ENCODE measurements around the gene PRKCE.
A peak's percentile ranks its signal among the peaks of the same experiment; 100 is the strongest.
"Not testable (repeated sequence)": the region's sequence is repeated elsewhere in the genome, so short reads cannot be mapped to it uniquely, and the experiment has no call there.

The PRKCE gene

DNA sequence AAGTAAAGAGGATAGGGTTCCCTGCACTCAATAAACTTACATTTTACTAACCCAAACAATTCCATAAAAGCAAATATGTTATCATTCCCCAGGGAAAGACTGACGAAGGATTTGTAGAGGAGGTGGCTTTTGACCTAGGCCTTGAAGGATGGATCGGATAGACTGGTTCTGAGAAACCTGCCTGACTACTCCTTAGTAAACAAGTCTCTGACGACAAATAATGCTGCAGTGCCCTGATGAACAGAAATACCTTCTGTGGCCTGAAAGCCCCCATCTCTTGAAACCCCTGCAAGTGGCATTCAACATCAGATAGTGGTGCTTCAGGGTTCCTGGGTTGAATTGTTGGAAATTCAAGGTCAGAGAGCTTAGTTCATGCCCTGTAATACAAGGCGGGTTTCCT is 19.2 kb downstream of the PRKCE start:
- DNase-seq = no peak

DNA sequence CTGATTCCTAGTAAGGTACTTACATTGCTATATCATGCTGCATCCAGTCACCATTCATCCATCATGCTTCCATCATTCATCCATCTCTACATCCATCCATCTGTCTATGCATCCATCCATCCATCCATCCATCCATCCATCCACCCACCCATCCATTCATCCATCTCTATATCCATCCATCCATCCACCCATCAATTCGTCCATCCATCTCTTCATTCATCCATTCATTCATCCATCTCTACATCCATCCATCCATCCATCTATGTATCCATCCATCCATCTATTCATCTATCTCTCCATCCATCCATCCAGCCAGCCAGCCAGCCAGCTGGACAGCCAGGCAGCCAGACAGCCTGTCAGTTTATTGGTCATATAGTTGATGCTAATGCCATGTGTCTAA is 20.7 kb downstream of the PRKCE start:
- DNase-seq = no peak

DNA sequence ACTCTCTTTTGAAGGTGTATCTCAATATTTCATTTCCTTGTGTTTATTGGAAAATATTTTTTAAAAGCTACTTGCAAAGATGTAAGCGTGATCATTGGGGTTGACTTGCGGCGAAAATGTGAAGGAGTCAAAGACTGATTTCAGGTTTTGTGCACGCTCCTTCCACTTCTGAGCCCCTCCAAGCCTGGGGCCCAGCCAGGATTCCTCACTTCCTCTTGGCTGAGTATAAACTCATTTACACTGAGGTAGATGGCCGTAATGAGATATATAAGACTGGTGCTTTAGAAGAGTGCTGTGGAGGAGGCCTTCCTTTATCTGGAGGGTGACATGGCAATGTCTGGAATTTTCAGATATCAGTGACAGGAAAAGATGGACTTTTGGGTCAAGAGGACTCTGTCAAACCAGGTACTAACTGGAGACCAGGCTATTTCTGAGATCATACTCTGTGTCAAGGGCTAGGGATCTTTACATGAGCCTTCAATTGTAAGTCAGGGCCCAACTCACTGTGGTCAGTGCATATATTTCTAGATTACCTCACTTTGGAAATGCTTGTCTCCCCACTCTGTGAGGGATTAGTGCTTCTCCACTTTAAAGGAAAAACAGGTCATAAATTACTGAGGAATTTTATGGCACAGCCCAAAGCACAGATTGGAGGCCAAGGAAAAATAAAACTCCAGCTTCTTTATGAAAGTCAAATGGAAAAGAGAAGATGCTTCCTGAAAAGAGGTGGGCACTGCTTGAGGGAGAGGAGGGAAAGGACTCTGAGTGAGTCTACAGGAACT is 22.8 kb downstream of the PRKCE start:
- no peak for DNase-seq

DNA sequence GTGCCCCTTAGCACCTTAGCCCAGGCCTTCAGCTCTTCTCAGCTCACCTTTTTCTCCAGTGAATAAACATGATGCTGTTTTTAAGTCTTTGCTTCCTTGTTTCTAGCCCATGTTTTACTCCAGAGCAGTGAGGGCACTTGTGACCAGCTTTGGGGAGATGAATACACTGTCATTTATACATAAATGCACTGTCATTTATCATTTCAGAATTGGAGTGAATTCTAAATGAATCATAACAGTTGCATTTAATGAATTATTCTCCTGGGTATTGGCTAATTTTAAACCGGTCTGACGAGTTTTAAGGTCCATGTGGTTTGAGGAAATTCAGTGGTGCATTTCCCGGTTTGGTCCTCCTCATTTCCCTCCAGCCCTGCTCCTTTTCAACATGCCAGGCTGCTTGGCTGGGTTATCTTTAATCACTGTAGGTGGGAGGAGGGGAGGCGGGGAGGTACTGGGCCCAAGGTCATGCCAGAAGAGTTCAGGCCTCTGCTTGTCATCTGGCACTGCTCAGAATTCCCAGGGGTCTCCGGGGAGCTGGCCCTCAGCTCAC is 23.9 kb downstream of the PRKCE start:
- DNase-seq = peak; percentile 45 to 92 (median 68)

DNA sequence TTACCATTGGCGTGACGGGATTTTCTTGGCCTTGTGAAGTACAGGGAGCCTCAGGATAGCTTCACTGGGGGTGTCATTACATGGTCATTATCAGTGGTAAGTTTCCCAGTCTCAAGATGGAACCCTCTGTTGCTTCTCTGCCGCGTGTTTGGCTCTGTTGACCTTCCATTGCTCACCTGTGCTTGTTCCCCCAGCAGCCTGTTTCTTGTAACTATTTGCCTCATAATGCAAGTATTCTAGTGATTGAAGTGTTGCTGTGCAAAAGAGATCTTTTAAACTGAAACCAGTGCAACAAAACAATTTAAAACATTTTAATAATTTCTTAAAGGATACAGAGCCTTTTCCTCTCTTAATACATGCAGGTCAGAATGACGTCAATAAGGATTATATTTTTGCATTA is 24.6 kb downstream of the PRKCE start:
- no peak for DNase-seq

DNA sequence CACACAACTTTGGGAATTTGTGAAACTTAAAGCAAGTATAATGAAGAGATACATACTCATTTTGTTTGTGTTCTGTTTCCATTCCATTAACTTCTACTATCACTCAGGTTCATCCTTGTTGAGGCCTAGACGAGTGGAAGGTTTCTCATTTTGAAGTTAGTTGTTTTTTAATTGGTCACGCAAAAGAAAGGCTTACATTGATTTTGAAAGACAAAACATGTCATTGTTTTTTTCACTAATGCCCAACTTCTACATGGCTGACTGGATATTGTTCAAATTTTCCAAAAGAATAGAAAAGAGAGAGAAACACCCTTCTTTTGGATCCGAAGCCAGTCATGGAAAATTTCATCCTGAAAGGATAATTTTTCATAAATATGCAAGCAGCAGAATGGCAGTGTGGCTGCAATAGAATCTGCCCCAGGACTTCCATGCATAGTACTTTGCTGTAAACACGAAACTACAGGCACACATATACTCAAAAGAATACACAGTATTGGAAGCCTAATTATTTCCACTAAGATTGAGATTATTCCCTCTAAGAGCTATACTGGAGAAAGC is 27.4 kb downstream of the PRKCE start:
- no peak for DNase-seq

DNA sequence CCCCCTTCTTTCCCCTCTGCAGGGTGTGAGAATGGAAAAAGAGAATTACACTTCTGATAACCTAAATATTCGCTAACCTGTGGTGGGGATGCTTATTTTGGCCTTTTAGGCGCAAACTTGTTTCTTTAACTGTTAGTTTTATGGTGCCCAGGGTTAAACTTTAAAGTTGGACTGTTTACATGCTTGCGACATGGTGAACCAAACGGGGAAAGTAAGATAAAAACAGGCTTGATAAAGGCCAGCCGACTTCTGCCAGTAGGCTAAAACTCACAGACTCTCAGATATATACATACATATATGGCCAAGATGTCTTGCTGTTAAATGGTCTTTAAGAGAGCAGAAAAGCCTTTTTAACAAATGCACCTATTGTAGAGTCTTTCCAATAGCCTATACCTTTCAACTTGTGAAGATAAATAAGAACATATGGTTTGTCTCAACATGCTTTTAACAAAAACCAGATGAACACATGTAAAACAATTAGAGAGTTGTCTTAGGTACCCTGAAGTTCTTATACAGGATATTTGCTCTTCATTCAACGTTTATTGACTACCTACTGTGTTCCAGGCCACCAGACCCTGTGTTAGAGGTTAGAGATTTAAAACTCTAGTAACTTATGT is 29.0 kb downstream of the PRKCE start:
- no peak for DNase-seq

DNA sequence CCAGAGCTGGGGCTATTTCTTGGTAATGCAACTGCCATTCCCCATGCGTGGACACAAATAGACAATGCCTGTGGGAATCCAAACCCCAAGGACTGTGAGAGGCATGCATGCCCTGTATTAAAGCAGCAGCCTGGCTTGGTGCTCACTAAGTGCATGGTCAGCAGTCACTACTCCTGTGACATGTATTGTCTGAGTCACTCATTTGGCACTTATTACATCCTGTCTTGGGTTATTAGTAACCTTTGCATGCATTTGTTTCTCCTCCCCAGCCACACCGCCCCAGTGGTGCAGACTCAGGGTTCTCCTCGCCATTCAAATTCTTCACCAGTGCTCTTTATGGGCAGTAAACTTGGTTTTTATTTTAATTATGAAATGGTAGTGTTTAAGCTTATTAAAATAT is 30.2 kb downstream of the PRKCE start:
- peak in 1 of 3 experiments; percentile 17 for DNase-seq

DNA sequence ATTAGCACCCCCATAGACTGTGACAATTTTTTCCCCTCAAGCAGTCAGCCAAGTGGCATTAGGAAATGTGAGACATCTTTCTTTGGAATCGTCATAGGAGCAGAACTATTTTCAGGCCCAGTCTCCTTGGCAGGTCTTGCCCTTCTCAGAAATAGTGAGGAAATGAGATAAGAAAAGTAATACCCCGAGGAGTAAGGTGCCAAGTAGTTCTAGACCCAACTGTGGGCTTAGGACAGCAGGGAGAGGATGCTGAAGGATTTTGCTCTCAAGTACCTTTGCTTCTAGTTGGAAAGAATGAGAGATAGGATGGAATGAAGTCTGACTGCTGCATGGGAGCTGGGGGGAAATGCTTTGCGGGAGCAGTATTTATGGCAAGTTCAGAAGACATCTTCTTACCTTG is 31.8 kb downstream of the PRKCE start:
- DNase-seq = no peak

DNA sequence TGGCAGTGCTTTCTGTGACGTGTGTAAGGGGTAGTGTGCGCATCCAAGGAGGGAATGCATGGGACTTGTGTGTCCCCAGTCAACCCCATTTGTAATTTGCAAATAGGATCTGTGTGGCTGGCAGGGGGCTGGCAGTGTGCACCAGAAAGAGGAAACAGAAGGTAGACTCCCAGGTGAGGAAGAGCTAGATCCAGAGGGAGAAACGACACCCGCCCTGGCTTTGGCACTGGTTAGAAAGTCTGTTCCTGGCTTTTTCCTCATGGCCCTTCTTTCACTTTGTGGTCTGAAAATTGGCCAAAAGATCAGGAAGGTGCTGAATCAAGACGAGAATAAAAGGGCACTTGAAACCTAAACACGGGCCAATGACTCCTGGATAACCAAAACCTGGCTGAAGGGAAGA is 33.3 kb downstream of the PRKCE start:
- no peak for DNase-seq

DNA sequence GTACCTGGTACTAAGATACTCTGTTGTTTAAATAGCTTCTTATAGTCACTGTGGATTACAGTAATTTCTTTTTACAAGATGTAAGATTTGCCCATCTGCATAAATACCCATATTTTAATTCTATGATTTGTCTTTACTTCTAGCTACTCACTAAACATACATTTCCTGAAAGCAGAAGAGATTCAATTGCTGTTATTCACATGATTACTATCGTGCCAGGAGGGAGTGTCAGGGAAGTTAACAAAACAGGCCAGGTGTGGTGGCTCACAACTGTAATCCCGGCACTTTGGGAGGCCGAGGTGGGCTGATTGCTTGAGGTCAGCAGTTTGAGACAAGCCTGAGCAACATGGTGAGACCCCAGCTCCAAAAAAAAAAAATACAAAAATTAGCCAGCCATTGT is 33.8 kb downstream of the PRKCE start:
- no peak for DNase-seq

DNA sequence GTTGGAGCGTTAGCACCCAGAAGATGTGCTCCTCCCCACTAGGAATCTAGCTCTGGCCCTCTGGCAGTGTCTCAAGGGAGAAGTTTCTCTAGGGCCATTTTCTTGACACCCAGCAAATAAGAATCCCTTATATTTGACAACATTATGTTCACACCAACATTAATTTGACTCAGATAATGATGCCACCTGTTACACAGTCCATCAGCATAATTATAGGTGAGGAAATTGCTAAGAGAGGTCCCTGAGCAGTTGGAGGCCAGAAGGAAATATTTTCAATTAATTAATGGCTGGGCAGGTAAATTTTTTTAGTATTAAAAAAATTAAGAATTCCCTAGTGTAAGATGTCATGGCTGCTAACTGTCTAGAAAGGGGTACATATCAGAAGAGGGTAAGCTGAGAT is 36.5 kb downstream of the PRKCE start:
- DNase-seq = peak in 2 of 3 experiments; percentile 42 to 77

DNA sequence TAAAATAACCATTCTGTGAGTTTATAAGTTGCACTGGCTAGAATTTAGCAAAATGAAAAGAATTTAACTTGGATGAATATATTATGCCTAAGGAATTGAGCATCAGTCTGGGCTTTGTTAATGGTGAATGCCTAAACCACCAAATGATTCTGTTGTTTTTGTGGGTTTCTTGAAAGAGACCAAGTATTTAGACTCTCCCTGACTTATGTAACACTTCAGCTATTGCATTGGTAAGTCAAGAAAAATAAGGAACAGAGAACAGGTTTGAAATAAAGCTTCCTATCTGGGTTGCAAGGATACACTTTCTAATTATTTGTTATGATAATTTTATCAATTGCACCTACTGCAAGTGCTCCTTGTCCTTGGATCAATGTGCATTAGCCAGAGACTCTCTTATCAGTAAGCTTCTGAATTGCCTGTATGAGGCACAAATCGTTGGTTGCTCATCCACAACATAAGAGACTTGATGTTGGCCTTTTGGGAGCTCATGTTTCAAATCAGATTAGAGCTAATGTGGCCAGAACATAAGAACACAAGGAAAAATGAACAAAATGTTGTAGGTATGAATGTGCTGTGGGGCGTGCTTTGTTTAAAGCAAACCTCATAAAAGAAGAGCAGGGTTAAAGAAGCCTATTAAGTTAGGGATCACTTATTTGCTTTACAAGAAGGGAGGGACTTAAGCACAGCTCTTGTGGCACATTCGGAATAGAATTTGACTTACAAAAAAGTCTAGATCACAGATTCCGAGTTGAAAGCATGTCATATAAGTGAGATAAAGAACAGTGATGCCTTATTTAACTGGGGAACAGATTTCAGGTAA is 37.2 kb downstream of the PRKCE start:
- DNase-seq = peak in 1 of 3 experiments; percentile 40

DNA sequence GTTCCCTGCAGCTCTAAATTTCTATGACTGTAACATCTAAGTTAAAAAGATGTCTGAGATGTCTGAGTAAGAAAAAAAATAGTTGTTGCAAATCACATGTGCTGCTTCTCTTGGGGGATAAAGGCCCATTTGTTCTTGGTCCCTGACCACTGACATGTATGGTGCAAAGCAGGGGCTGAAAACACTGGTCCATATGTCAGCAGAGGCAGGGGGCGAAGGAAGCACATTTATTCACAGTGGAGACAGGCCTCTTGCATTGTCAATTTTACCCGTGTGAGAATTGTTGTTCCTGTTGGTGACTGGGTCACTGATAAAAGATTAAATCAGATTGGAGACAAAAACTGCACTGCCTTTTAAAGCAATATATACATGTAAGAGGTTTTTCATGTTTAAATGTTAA is 38.8 kb downstream of the PRKCE start:
- no peak for DNase-seq

DNA sequence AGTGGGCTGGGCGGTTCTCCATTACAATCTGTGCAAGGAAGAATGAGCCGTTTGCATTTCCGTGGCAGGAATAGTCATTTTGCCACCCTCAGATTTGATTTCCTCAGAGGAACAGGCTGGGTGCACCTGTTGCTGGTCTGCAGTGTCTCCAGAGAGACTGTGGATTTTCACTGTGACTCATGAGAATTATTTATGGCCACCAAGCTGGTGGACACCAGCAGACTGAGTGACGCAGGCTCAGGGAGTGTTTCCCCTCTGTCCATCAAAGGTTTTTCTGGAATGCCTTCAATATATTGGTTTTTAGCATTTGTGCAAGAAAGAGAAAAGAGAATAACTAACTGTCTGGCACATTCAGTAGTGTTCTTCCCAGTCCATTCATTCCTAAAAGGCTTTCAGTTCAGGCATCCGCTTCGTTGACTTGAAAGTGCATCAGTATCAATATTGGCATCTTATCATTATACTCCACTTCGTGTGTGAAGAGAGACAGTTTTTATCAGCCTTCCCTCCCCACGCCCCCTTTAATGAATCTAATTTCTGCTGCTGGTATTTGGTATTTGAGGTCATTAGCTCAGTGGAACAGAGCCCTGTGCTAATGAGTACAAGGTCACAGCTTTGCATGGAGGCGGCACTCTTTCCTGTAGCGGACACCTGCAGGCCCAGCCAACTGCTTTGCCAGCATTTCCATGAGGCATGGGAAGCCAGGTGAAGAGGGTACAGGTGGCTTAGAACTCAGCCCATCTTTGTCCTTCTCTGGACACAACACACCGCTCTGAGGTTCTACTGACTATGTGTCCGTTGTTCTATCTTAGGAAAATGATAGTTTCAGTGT is 39.9 kb downstream of the PRKCE start:
- peak in 2 of 3 experiments; percentile 18 to 19 for DNase-seq

DNA sequence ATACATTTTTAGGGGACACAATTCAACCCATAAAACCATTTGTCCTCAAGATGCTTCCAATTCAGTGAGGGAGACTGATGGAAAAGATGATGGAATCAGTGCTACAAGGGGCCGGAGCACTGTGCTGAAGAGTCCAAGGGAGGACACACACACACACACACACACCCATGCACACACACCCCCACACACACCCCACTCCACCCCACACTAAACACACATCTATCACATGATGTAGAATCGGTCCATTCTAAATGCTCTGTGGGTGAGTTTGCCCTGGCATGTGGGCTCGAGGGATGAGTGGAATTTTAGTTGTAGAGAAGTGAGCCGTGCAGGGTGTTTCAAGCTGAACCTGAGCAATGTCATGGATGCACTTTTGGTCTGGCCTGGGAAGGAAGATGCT is 41.1 kb downstream of the PRKCE start:
- DNase-seq = no peak

DNA sequence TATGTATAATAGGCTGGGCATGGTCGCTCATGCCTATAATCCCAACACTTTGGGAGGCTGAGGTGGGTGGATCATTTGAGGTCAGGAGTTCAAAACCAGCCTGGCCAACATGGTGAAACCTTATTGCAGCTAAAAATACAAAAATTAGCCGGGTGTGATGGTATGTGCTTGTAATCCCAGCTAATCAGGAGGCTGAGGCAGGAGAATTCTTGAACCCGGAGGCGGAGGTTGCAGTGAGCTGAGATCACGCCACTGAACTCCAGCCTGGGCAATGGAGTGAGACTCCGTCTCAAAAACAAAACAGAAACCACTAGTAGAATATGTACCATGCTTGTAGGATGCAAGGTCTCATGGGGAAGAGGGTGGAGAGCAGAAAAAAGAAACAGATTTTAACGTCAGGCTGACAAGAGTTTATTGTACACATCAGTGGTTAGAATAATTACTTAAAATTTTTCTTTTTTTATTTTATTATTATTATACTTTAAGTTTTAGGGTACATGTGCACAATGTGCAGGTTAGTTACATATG is 44.1 kb downstream of the PRKCE start:
- not testable (repeated sequence) for DNase-seq

DNA sequence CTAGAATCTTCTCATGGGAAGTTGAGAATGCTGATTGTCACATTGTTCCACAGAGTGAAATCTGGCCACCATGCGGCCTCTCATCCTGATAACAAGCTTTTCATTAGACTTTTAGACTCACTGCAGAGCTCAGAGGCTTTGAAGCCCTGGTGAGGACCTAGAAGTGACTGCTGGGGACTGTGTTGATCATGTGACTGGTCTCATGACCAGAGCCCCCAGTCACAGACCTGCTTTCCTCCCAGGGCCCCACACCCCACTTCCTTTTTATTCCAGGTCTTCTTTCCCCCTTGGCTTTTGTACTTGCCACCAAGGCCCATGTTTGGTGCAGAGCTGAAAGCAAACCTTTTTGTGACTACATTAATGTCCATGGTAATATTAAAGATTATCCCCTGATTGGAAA is 45.2 kb downstream of the PRKCE start:
- no peak for DNase-seq

DNA sequence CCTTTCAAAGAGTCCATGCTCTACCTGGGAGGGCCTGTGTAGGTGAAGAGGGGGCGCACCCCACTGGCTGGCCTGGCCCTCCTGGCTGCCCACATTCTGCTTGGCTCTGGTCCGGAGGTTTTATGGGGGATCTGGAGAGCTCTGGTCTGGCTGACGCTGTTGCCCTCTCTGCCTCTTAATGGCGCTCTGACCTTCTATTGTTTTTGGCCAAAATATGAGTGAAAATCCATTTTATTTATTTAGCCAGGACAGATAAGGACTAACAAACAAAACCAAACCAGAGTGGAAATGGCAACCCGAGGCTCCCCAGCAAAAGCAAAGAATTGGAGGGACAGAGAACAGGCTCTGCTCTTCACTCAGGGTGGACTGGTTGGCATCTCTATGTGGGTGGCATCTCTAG is 45.7 kb downstream of the PRKCE start:
- no peak for DNase-seq

DNA sequence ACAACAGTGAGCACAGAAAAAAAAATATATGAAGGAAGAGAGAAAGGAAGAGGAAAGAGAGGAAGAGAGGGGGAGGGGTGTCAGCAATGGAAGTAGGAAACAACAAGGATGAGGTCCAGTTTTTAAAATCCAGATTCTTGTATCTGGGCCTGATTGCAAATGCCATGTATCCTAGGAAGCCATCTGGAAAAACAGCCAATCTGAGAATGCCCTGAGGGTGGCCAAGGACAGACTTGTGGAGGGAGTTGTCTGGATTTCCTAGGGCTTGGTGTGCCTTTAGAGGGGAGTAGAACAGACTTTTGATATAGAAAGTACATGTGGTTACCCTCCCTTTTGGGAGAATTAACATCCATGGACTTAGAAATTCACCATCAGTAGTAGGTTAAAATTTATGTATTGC is 47.1 kb downstream of the PRKCE start:
- no peak for DNase-seq

DNA sequence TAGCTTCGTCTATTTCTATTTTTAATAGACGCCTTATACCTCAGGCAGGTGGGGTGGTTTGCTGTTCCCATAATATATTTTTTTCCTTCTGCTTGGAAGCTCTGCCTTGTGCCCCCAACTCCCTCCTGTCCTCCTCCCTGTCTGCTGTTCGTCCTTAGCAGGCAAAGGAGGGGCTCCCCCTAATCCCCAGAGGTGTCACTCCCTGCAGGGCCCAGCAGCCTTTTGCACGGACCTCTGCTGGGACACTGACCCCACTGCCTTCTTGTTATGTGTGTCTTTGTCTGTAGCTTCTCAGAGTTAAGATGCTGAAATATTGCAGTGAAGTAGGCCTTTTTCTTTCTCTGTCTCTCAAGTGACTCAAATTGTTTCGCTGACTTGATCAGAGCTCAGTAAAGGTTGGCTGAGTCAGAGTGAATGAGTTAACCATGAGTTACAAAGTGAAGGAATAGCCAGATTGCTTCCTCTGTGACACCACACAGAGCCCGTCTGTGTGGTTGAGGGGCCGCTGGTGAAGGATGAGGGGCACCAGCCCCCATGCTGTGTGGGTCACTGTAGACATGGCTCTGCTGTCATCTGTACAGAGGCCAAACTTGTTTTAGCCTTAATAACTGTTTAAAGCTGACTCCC is 47.7 kb downstream of the PRKCE start:
- DNase-seq = no peak
